RKO (cell line): ENCODE data around the gene L3MBTL1.

Experiments used
- DNase-seq: peaks from one replicate; pipeline ENCODE4 v3.0.0-alpha.2; 2016; ENCODE audit warnings: low spot score

Gene L3MBTL1

DNA sequence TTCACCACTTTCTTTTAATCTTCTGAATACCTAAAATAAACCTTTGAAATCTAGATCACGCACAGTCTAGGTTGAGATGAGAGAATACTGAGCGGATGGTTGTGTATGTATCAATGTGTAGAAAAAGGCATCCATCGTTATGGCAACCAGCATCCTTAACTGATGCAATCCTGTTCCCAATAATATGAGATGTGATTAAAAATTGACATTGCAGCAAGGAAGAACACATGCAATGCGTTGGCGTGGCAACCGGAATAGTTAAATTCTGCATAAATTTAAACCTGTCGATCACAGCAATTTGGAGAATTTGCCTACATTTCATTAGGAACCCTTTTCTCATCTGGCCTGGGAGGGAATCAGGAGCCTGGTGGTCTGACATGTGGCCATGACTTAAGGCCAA is 1.3 kb upstream of the L3MBTL1 start:
- DNase-seq = no peak

DNA sequence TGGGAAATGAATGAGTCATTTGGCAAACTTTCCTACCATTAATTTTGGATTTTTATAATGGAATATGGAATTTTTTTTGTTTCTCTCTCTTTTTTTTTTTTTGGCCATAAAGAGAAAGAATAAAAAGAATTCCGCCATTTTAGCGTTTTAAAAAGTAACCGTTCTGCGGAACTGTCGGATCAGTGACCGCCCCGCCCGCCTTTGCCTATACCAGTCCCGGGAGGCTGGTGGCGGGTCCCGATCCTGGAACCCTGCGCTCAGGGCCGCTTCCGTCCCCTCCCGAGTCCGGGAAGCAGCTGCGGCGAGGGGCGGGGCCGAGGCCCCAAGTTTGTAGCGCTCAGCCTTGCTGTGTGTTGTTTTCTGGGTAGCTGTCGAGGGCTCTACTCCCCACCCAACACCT is 609 bp downstream of the L3MBTL1 start:
- no peak for DNase-seq

DNA sequence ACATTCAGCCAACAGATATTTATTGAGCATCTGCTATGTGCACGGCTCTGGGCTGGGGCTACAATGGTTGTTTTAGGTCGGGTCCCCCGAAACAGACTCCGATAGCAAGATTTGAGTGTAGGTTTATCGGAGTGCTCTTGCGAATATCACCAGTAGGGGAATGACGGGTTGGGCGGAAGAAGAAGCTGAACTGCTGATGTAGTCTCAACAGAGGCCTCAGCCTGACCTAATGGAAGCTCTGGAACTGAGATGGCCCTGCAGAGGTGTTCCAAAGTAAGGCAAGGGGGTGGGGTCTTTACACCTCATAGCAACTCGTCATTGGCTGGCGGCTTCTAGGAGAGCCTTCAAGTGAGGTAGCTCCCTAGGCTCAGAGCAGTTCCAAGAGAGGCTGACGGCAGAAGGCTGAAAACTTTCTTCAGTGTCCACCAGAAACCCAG is 1.1 kb downstream of the L3MBTL1 start:
- DNase-seq = no peak

DNA sequence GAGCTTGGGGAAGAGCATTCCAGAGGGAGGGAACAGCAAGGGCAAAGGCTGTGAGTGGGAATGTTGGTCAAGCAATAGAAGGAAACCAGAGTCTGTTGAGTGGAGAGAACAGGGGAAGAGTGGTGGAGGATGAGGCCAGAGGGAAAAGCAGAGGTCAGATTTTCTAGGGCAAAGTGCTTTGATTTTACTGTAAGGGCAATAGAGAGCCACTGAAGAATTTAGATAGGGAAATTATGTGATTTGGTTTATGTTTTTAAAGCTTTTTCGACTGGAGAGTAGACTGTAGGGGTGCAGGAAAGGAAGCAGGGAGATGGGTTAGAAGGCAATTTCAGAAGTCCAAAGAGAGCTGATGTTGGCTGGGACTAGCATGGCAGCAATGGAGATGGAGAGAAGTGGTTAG is 4.4 kb downstream of the L3MBTL1 start:
- DNase-seq = no peak

DNA sequence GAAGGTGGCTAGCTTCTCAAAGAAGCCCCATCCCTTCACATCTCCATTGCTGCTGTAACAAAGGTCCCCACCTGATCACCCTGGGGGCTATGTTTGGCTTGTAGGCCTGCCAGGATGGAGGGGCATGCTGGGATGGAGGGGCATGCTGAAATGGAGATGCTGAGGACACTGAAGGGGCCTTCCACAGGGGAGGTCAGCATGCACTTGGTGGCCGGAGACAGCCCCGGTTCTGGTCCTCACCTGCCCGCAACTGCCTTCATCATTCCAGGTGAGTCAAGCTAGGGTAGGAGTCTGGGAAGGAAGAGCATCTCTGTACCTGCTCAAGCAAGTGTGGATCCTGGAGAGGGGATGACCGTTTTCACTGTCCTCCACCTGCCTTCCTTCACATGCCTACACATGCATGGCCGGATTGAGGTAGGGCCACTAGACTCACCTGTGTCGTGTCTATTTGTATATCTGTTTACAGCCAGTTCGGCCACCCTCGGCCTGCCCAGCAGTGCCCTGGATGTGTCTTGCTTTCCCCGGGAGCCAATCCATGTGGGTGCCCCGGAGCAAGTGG is 6.0 kb downstream of the L3MBTL1 start:
- DNase-seq = no peak

DNA sequence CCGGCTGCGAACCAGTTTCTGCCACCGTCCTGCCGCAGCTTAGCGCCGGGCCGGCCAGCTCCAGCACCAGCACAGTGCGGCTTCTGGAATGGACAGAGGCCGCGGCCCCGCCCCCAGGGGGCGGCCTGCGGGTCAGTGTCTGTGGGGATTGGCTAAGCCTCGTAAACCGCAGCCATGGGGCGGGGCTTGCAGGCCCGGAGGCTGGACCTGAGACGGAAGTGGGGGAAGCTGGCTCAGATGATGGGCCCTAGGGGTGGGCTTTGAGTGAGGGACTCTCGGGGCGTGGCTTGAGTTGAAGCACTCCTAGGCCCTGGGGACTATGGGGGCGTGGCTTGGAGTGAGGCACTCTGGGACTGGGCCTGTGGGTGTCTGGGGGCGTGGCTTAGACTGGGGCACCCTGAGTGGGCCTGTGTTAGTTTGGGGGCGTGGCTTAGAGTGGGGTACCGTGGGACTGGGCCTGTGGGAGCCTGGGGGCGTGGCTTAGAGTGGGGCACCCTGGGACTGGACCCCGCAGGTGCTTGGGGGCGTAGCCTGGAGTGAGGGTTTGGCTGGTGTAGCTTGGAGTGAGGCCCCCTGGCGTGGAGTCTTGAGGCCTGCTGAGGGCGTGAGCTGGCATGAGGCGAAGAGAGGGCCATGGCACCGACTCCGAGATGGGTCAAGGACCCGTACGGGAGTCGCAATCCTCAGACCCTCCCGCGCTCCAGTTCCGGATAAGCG is 6.6 kb downstream of the L3MBTL1 start:
- peak; percentile 97 for DNase-seq

DNA sequence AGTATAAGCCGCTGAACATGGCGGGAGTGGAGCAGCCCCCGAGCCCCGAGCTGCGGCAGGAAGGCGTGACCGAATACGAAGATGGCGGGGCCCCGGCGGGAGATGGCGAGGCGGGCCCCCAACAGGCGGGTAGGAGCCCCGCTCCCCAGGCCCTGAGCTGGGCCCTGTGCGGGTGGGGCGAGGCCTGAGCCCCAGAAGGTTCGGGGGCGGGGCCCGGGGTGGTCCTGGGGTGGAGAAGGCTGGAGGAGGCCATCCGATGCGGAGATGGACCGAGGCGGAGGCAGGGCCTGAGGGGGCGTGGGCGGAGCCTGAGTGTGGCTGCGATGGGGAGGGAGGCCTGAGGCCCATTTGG is 7.1 kb downstream of the L3MBTL1 start:
- DNase-seq = no peak

DNA sequence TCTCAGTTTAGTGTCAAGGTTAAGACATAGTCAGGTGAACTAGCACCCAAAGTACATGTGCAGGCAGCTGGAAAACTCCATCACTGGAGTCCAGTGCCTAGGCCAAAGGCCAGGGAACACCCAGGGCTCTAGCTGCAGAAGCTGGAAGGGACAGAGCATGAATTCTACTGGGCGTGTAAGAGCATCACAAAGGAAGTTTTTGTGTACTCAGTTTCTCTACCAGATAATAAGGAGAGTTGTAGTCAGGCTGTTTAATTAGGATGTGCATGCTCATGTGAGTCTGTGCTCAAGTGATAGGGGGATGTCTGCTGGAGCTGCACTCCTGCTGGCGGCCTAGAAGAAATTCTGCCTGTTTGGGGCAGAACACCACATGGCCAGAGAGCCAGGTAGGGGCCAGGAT is 8.1 kb downstream of the L3MBTL1 start:
- DNase-seq = no peak

DNA sequence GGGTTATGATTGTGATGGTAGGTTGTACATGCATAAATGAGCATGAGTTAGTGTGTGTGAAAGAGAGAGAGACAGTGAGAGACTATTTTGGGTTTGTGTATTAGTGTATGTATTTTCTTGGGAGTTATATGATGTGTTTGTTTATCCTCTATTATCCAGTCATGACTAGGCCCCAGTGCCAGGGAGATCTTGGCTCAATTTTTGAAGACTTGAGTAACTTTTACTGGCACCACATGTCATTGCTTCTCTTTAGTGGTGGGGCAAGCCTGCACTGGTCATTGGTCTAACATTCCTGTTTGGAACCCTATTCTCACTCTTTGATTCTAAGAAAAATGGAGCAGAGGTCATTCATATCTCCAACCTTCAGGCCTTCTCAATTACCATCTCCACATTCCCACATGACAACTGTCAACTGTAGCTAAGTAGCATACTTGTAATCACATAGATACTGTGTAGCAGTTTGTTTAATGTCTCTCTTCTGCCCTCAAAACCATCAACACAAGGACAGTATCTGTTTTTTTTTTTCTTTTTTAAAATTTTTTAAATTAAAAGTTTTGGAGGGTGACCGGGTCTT is 8.8 kb downstream of the L3MBTL1 start:
- no peak for DNase-seq

DNA sequence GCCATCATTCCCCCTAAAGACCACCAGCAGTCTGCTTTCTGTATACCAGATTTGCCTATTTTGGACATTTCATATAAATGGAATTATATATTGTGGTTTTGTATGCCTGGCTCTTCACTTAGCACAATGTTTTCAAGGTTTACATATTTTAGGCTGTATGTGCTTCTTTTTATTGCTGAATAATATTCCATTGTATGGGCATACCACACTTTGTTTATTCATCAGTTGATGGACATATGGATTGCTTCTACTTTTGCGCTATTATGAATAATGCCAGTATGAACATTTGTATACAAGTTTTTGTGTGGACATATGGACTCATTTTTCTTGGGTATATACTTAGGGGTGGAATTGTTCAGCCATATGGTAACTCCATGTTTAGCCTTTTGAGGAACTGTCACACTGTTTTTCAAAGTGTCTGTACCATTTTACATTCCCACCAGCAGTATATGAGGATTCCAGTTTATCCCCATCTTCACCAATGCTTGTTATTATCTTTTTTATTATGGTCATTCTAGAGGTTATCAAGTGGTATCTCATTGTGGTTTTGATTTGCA is 12.7 kb downstream of the L3MBTL1 start:
- no peak for DNase-seq

DNA sequence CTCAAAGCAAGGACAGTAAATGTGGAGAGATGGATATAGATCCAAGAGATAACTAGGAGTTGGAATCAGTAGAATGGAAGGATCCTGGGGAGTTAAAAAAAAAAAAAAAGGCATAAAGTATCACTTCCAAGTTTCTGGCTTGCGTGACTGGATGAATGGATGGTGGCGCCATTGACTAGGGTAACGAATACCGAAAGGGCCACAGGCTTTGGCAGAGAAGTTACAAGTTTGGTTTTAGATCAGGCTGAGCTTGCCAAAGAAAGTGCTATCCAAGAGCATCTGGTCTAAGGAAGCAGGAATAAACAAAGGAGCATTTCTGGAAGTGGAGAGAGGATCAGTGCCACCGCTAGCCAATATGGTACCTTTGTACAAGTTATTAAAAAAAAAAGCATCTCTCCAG is 17.5 kb downstream of the L3MBTL1 start:
- DNase-seq = no peak

DNA sequence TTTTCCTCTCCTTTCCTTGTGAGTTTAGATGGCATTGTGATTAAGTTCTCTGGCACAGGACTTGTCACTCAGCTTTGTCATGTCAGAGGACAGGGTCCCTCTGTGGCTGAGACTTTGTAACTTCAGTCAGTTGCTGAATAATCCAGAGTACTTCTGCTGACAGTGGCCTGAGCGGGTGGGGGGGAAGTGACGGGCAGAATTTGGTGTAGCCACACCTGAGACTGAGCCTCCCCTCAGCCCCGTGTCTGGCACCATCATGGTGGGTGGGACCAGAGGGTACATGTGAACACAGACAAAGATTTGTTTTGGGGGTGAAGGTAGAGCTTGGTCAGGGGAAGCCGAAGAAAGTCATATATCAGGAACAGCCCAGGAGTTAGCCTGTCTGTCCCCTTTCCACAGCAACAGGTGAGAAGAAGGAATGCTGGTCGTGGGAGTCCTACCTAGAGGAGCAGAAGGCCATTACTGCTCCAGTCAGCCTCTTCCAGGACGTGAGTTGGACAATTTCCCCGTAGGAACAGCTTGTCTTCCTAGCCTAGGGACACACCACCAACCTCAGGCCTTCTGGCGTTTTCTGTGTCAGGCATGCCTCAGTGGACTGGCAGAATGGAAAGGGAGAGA is 20.9 kb downstream of the L3MBTL1 start:
- no peak for DNase-seq

DNA sequence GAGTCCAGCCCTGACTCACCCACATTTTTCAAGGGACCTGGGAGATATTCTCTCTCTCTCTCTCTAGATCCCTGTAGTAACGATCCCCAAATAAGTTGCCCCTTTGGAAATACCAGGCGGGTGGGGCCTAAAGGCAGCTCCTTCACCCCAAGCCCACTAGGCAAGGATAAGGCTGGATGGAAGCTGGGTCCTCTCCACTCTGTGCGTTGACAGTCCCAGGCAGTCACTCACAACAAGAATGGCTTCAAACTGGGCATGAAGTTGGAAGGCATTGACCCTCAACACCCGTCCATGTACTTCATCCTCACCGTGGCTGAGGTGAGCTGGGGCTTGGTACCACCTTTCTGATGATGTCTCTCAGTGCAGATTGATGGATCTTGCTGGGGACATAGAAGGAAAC is 21.6 kb downstream of the L3MBTL1 start:
- no peak for DNase-seq

DNA sequence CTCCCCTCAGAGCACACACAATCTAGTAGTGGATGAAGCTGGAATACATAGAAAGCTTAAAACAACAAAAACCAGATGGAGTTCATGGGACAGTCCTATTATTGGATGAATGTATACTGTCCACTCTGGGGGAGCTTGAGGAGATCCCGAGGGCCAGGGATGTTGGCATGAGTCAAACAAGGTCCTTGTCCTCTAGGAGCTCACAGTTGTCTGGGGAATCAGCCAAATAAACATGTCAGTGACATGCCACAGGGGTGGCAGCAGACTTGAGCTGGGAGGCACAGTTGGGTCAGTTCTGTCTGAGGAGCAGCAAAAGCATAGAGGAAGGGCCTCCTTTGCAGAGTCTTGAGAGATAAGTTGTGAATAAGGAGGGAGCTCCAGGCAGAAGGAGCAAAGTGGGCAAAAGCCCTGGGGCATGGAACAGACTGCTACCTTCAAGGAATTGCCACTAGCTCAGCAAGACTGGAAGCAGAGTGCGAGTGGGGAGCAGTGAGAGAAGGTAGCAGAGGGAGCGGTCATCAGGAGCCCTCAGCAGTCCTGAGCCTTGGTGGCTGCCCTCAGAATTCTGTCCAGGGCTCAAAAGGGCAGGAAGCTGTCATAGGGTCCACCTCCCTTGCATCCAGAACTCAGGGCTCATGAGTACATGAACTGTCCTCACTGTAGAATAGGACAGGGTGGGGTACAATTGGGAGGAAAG is 22.1 kb downstream of the L3MBTL1 start:
- no peak for DNase-seq

DNA sequence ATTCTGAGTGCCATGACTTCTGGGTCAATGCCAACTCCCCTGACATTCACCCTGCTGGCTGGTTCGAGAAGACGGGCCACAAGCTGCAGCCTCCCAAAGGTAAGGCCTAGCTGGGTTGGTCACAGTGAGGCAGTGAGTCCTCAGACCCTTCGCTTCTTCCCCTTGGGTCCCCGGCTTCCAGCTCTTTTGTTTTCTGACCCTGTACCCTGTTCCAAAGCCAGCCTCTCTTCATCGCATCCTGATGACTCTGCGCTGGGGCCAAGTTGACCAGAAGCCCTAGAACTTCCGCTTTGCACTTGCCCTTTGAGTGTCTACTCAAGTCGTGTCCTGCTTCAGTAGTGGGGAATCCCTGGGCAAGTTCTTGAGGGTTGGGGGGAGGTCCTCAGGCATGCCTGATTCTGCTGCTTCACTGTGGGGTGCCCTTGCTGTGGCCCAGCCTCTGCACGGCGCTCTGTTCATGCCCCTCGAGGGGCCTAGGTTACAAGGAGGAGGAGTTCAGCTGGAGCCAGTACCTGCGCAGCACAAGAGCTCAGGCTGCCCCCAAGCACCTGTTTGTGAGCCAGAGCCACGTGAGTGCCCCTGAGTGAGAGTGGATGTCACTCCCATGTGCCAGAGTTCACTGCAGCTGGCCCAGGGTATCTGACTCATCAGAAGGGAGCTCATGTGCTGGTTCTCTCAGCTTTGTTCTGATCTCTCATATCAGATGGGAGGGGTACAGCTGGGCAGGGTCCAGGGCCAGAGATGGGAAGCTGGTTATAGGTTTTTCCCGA is 23.0 kb downstream of the L3MBTL1 start:
- DNase-seq = peak; percentile 26

DNA sequence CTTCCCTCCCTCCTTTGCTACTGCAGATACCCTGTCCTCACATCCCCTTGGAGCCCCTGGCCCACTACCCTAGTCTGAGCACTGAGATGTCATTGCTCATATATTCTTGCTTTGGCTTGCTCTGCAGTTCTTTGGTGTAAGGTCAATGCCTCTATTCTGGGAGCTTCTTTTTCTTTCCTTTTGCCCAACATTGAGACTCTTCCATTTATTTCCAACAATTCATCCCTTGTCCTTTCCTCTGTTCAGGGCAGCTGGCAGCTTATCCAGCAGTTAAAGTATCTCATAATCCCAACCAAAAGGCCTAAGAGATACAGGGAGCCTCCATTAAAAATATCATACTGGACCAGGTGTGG is 23.6 kb downstream of the L3MBTL1 start:
- no peak for DNase-seq

DNA sequence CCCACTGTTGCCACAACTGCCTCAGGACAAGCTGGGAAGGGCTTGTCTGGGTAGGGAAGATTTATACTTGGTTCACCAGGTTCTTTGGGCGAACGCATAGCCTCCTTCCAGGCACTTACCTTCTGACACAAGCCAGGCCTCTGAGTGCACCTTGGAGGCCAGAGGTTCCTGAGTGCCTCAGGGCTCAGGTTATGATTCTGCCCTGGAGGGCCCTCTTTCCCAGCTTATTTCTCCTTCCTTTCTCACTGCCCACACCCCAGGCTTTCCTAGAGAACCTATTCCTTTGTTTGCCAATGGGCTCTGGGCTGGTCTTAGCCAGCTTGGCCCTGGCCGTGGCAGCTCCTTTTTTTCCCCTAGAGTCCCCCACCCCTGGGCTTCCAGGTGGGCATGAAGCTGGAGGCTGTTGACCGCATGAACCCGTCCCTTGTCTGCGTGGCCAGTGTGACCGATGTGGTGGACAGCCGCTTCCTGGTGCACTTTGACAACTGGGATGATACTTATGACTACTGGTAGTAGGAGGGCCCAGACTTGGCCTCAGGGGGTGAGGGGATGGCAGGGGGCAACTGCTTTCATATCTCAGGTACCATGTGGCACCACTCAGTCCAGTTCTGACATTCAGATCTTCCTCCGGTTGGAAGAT is 25.0 kb downstream of the L3MBTL1 start:
- no peak for DNase-seq

DNA sequence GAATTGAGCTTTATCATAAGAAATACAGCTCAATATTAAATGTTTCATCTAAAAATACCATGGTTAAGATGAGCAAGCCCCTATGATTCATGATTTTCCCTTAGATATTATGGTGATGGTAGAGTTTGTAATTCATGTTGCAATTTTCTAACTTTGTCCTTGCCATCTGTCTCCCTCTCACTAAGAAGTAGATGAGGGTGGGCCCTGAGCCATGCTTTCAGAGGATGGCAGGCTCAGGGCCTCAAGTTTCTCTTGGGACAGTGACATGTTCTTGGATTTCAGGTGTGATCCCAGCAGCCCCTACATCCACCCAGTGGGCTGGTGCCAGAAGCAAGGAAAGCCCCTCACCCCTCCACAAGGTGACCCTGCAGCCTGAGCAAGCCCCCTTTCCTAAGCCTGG is 25.6 kb downstream of the L3MBTL1 start:
- peak; percentile 45 for DNase-seq

DNA sequence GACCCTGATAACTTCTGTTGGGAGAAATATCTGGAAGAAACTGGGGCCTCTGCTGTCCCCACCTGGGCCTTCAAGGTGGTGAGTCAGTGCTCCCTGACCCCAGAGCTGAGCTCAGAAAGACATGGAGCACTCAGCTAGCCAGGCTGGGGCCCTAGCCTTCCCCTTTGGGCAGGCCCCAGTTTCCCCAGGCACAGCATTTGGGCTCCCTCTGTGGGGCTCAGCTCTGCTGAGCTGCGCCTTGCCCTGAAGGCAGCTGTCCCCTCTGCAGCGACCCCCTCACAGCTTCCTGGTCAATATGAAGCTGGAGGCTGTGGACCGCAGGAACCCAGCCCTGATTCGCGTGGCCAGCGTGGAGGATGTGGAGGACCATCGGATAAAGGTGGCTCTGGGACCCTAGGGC is 26.5 kb downstream of the L3MBTL1 start:
- no peak for DNase-seq

DNA sequence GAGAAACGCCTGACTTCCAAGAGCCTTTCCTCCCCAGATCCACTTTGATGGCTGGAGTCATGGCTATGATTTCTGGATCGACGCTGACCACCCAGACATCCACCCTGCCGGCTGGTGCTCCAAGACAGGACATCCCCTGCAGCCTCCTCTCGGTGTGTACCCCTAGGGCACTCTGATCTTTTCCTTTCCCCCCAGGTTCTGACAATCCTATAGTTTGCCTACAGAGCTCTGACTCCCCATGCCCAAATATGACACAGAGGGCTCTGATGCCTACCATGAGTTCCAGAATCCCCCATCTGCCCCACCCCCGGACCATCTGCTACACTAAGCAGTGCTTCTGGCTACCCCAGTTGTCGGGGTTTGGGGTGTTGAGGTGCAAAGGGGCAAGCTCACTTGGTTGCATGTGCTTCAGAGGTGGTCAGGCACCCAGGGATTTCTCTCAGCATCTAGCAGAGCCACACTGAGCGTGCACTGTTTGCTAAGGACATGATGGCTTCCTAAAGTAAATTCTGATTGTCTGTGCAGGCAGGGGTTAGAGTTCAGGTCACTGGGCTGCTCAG is 27.4 kb downstream of the L3MBTL1 start:
- DNase-seq = no peak

DNA sequence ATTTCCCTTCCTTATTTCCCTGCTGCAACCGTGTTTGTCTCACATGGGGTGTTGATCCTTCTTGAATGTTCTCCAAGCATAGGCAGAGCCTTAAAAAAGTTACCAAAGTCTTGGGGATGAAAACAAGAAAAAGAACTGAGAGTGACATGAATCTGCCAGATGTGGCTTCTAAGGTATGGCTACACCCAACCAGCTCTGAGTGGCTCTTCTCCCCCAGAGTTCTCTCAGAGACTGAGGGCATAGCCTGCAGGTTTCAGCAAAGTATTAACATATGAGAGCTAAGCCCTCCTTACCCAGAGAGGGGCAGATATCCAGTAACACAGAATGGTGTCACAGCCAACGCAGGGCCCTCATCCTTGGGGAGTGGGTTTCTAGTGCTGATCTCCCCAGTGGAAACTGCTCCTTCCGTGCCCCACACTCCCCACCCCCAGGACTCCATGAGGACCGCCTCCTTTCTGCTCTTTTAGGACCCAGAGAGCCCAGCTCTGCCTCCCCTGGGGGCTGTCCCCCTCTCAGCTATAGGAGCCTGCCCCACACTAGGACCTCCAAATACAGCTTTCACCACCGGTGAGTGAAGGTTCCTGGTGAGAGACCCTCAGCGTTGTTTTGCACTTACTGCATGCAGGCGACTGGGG is 28.0 kb downstream of the L3MBTL1 start:
- no peak for DNase-seq
